Thyroid gland (tissue), 4 donors: ENCODE measurements around the gene TTC4.

Experiments
- POLR2A ChIP-seq, 2 donors: fragments of 450-650 bp; IDR thresholded peaks; one replicate each; pipeline ENCODE4 v1.6.1; 2017; ENCODE audit warnings: antibody characterized with exemption in 2 of 2, mild to moderate bottlenecking in 2 of 2, moderate library complexity in 1 of 2
- TF ChIP-seq, protein P1 (sequence below), 6 experiments: fragments of 200-600 bp in 3 of 6; fragments of 450-650 bp in 3 of 6; sonication (generic) in 3 of 6; IDR thresholded peaks; one replicate each; pipeline ENCODE4 v1.5.1; 2016 to 2019; ENCODE audit warnings: antibody characterized with exemption in 6 of 6, mild to moderate bottlenecking in 2 of 6, inconsistent platforms in 1 of 6, moderate library complexity in 1 of 6

DNA sequence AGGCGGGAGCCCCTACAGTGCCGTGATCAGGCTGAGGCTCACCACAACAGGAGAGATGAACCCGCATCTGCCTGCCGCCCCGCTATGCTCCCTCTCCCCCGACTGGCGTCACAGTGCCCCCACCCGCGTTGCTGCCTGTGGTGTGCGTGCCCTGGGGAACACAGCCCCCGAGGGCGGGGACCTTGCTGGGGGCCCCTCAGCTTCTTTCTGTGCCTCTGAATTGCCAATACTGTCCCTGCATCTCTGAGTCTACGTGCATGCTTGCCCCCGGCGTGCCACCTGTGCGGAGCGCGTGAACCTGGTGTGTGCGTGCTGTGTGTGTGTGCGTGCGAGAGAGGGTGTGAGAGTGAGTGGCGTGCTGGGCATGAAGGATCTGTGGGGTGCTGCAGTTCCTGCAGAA lies 38.4 kb downstream of the TTC4 start:
- TF ChIP-seq, protein P1, sequence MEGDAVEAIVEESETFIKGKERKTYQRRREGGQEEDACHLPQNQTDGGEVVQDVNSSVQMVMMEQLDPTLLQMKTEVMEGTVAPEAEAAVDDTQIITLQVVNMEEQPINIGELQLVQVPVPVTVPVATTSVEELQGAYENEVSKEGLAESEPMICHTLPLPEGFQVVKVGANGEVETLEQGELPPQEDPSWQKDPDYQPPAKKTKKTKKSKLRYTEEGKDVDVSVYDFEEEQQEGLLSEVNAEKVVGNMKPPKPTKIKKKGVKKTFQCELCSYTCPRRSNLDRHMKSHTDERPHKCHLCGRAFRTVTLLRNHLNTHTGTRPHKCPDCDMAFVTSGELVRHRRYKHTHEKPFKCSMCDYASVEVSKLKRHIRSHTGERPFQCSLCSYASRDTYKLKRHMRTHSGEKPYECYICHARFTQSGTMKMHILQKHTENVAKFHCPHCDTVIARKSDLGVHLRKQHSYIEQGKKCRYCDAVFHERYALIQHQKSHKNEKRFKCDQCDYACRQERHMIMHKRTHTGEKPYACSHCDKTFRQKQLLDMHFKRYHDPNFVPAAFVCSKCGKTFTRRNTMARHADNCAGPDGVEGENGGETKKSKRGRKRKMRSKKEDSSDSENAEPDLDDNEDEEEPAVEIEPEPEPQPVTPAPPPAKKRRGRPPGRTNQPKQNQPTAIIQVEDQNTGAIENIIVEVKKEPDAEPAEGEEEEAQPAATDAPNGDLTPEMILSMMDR (IDR thresholded peaks at IDR 0.05), result no peak
- TF ChIP-seq POLR2A (IDR thresholded peaks at IDR 0.05), result no peak
